WERI-Rb-1 (cell line): ENCODE data around the gene ATP10A.
"Not testable (repeated sequence)": the region's sequence is repeated elsewhere in the genome, so short reads cannot be mapped to it uniquely, and the experiment has no call there.

ENCODE experiments used
- DNase-seq: peaks from one replicate; pipeline ENCODE4 v3.0.0-alpha.2; 2020
- H3K27ac ChIP-seq: fragments of 250-450 bp; sonication (Bioruptor Pico); 2 replicates; pipeline ENCODE4 v1.5.1; 2020; ENCODE audit warnings: mild to moderate bottlenecking, moderate library complexity
- H3K27me3 ChIP-seq: fragments of 250-450 bp; sonication (Bioruptor Pico); 2 replicates; pipeline ENCODE4 v1.5.1; 2021; ENCODE audit warnings: mild to moderate bottlenecking, low read depth, moderate library complexity; ENCODE audit not compliant: insufficient read depth, severe bottlenecking
- H3K36me3 ChIP-seq: fragments of 250-450 bp; sonication (Bioruptor Pico); 2 replicates; pipeline ENCODE4 v1.5.1; 2020; ENCODE audit warnings: mild to moderate bottlenecking, moderate library complexity
- H3K4me3 ChIP-seq: 2 replicates; pipeline ENCODE4 v1.5.1; 2011; ENCODE audit warnings: low read depth, mild to moderate bottlenecking, control low read depth, low read length
- H3K9me3 ChIP-seq: fragments of 250-450 bp; sonication (Bioruptor Pico); 2 replicates; pipeline ENCODE4 v1.5.1; 2021; ENCODE audit warnings: mild to moderate bottlenecking, moderate library complexity; ENCODE audit not compliant: severe bottlenecking
- TF ChIP-seq, protein P1 (sequence below): IDR thresholded peaks from 2 replicates; pipeline ENCODE4 v1.5.1; 2011; ENCODE audit warnings: low read depth, mild to moderate bottlenecking, control low read depth, inconsistent platforms, low read length

Gene ATP10A

DNA sequence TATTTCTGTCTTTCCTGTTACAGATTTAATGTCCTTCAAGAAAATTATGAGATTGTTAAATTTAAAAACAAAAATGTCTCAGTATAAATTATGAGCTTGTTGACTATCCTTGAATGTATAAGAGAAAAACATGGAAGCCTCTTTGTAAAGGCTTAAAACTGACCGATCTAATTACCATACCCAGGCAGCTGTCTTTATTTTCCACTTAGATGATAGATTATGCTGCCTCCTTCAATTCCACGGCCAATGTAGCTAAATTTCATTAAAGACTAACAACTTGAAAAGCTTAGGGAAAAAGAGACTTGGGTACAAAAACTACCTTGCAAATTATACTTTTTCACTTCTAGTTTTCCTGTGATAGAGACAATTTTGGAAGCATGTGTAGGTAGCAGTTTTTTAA lies 88.3 kb downstream of the ATP10A start:
- H3K36me3 ChIP-seq, result no peaks in the 10 kb centered on the region
- no peaks in the 10 kb centered on the region for H3K27me3 ChIP-seq
- TF ChIP-seq, protein P1, sequence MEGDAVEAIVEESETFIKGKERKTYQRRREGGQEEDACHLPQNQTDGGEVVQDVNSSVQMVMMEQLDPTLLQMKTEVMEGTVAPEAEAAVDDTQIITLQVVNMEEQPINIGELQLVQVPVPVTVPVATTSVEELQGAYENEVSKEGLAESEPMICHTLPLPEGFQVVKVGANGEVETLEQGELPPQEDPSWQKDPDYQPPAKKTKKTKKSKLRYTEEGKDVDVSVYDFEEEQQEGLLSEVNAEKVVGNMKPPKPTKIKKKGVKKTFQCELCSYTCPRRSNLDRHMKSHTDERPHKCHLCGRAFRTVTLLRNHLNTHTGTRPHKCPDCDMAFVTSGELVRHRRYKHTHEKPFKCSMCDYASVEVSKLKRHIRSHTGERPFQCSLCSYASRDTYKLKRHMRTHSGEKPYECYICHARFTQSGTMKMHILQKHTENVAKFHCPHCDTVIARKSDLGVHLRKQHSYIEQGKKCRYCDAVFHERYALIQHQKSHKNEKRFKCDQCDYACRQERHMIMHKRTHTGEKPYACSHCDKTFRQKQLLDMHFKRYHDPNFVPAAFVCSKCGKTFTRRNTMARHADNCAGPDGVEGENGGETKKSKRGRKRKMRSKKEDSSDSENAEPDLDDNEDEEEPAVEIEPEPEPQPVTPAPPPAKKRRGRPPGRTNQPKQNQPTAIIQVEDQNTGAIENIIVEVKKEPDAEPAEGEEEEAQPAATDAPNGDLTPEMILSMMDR, result no peak
- DNase-seq, result no peak
- H3K4me3 ChIP-seq, result no peak overlapping the region
- H3K27ac ChIP-seq, result no peak overlapping the region
- H3K9me3 ChIP-seq, result no peaks in the 10 kb centered on the region

GRCh38 chr15:25773248-25773647 lies 89.9 kb downstream of the ATP10A start:
- no peak overlapping the region for H3K27ac ChIP-seq
- no peaks in the 10 kb centered on the region for H3K27me3 ChIP-seq
- H3K4me3 ChIP-seq, result no peak overlapping the region
- no peaks in the 10 kb centered on the region for H3K9me3 ChIP-seq
- DNase-seq, result no peak
- no peaks in the 10 kb centered on the region for H3K36me3 ChIP-seq
- TF ChIP-seq, protein P1, result no peak

- H3K9me3 ChIP-seq, result no peaks in the 10 kb centered on the region
- no peak for DNase-seq
- H3K36me3 ChIP-seq, result no peaks in the 10 kb centered on the region
- H3K27me3 ChIP-seq, result no peaks in the 10 kb centered on the region
- TF ChIP-seq, protein P1, result no peak
- no peak overlapping the region for H3K4me3 ChIP-seq
- H3K27ac ChIP-seq, result no peak overlapping the region
These were observed 90.6 kb downstream of the ATP10A start for GRCh38 chr15:25772500-25772899.

- not testable (repeated sequence) for H3K27me3 ChIP-seq, H3K9me3 ChIP-seq, H3K36me3 ChIP-seq, H3K27ac ChIP-seq, H3K4me3 ChIP-seq, DNase-seq
These were observed 91.4 kb downstream of the ATP10A start for GRCh38 chr15:25771736-25772135.

DNA sequence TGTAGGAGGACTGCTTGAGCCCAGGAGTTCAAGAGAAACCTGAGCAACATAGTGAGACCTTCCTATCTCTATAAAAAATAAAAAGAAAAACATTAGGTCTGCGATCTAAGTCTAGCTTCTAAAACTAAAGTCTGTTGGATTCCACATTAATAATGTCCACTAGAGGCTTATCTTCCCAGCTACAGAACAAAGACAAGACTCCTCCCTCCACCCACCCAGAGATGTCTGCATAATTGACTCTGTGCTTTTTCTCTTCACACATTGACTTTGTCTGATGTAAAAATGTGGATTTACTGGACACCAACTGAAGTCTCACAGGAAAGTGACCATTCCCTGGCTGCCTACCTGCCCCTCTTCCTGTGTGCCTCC lies 91.8 kb downstream of the ATP10A start:
- DNase-seq, result no peak
- Histone ChIP-seq H3K27ac (no peak overlapping the region), H3K36me3 (no peaks in the 10 kb centered on the region), H3K27me3 (no peaks in the 10 kb centered on the region), H3K4me3 (no peak overlapping the region), H3K9me3 (no peaks in the 10 kb centered on the region)
- TF ChIP-seq, protein P1, result no peak

GRCh38 chr15:25770618-25771337 lies 92.3 kb downstream of the ATP10A start:
- Histone ChIP-seq H3K27me3 (no peaks in the 10 kb centered on the region), H3K36me3 (no peaks in the 10 kb centered on the region), H3K27ac (no peak overlapping the region), H3K9me3 (no peaks in the 10 kb centered on the region), H3K4me3 (no peak overlapping the region)
- no peak for DNase-seq
- TF ChIP-seq, protein P1, result no peak
